ENCODE data around the gene MET. TPM values are rescaled to one million over a fixed set of nuclear protein-coding genes. Genes with fewer than 3 reads are reported as not detected.

MET gene
- total and polyA plus RNA-seq, 2 donors (not counting 3 experiments of a cell fraction or from before 2014, with no cell fraction given), result 21.1 to 44.5 TPM

- no peaks in the 10 kb centered on the region for H3K9me3 ChIP-seq (replicated peaks; ENCODE audit: control insufficient read depth, insufficient read depth, low read length)
- H3K4me3 ChIP-seq (replicated peaks in 1 of 3; ENCODE audit: insufficient read depth in 1 of 3, low read depth in 1 of 3, low read length in 3 of 3), result no peak overlapping the region
- no TSS peak for BruUV-seq (replicated peaks)
- POLR2A ChIA-PET, result no interaction called here
- no peaks in the 10 kb centered on the region for H3K79me2 ChIP-seq (ENCODE audit: control insufficient read depth, insufficient read depth, low read length)
- dilution Hi-C loops (cut with MboI; ENCODE audit: extremely low pct_ligation_motif_present, low sequenced_read_pairs) (no loop called here), intact Hi-C loops (cut with micrococcal nuclease) (no loop called here)
- no peaks in the 10 kb centered on the region for H3K36me3 ChIP-seq (ENCODE audit: control insufficient read depth in 2 of 2, extremely low read depth in 1 of 2, insufficient read depth in 2 of 2, low read length in 2 of 2)
- TF ChIP-seq GATA2 (IDR thresholded peaks at IDR 0.05; ENCODE audit: insufficient read depth, insufficient read length, low read depth, low read length) (no peak), POLR2AphosphoS5 (IDR thresholded peaks at IDR 0.05; ENCODE audit: insufficient read depth, low read depth, low read length) (no peak), CTCF (IDR thresholded peaks at IDR 0.05; ENCODE audit: extremely low read depth in 1 of 2, insufficient read depth in 1 of 2, low read depth in 1 of 2, low read length in 2 of 2) (no peak), MAX (IDR thresholded peaks at IDR 0.05; ENCODE audit: insufficient read depth, insufficient read length) (no peak), MYC (IDR thresholded peaks at IDR 0.05; ENCODE audit: low read depth, low read length) (no peak), FOS (IDR thresholded peaks at IDR 0.05; ENCODE audit: borderline replicate concordance, insufficient read depth, low read length) (no peak), EZH2 (IDR thresholded peaks at IDR 0.05; ENCODE audit: borderline replicate concordance, low read depth, low read length, severe bottlenecking) (no peak), JUN (IDR thresholded peaks at IDR 0.05; ENCODE audit: borderline replicate concordance, insufficient read depth, insufficient read length, low read depth) (no peak), POLR2A (IDR thresholded peaks at IDR 0.05; ENCODE audit: low read depth, low read length) (no peak)
- H3K9me1 ChIP-seq (replicated peaks; ENCODE audit: control insufficient read depth, extremely low read depth, insufficient read depth, low read length), result no peaks in the 10 kb centered on the region
- no peak overlapping the region for H3K27ac ChIP-seq (ENCODE audit: insufficient read depth, low read depth, low read length)
- H3K4me1 ChIP-seq (ENCODE audit: control insufficient read depth, extremely low read depth, insufficient read depth, low read length), result no peaks in the 10 kb centered on the region
- FAIRE-seq (no peak), DNase-seq (ENCODE audit: low read depth, low spot score) (no peak)
- CTCF ChIA-PET, result no interaction called here
- H4K20me1 ChIP-seq (replicated peaks; ENCODE audit: control insufficient read depth, extremely low read depth, insufficient read depth, low read length), result no peaks in the 10 kb centered on the region
- H2AFZ ChIP-seq (ENCODE audit: low read depth, low read length), result no peak overlapping the region
- no peak overlapping the region for H3K4me2 ChIP-seq (ENCODE audit: insufficient read depth, low read length)
- no peak overlapping the region for H3K9ac ChIP-seq (replicated peaks; ENCODE audit: extremely low read depth, insufficient read depth, low read length)
- no peaks in the 10 kb centered on the region for H3K27me3 ChIP-seq (ENCODE audit: control insufficient read depth in 2 of 2, insufficient read depth in 2 of 2, low read length in 2 of 2)
Observed at GRCh38 chr7:116644628-116645027, 27.4 kb upstream of the MET start.

Measured in endothelial cell of umbilical vein (primary cell).